ENCODE results near the gene ARID5B.

ARID5B gene

DNA sequence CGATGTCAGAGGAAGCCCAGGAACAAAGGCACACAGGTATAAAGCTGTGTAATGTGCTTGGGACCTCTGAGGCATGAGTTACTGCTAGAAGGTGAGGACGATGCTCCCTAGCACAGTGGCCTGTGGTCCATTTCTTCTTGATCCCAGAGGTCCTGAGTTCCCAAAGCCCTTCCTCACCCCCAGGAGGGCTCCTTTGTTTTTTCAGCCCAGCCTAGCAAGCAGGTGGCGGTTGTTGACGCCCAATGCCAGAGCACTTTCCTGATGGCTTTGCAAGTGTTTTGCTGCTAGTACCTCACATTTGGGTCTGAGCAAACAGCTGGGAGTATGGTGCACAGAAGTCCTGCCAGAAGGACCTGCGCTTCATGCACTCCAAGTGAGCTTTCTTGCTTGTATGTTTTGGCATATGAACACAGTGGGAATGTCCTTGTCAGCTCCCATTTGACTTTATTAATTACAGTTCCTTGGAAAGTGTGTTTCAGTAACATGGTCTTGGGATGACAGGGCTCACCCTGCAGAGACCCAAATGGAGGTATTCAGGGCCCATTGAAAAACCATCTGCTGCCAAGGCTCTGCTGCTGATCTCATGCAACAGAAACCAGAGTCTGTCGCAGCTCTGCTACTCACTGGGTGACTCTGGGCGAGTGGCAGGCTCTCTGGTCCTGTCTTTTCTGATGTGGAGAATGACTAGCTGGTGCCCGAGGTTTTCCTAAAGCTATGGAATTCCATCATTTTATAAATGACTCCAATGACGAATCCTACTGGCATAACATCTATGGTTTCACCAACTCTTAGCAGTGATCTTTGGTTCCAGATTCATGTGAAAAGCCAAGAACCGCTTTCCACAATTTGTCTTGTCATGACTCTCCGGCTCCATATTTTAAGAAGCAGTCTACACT is 134.9 kb downstream of the ARID5B start:
- Histone ChIP-seq H3K4me1 (ENCODE audit: insufficient read depth, low read length) (peaks cover 51% of the 10 kb centered on the region), H3K9me3 (ENCODE audit: low read length) (no peaks in the 10 kb centered on the region), H3K9ac (ENCODE audit: low read length) (no peak overlapping the region), H3K36me3 (ENCODE audit: insufficient read depth, low read length) (no peaks in the 10 kb centered on the region), H3K27me3 (ENCODE audit: control insufficient read depth in 1 of 2, insufficient read depth in 2 of 2, low read length in 2 of 2) (no peaks in the 10 kb centered on the region), H3K27ac (ENCODE audit: low read depth, low read length) (peak overlapping the region; percentile 76), H3K4me3 (ENCODE audit: low read depth in 1 of 2, low read length in 2 of 2) (no peak overlapping the region)

DNA sequence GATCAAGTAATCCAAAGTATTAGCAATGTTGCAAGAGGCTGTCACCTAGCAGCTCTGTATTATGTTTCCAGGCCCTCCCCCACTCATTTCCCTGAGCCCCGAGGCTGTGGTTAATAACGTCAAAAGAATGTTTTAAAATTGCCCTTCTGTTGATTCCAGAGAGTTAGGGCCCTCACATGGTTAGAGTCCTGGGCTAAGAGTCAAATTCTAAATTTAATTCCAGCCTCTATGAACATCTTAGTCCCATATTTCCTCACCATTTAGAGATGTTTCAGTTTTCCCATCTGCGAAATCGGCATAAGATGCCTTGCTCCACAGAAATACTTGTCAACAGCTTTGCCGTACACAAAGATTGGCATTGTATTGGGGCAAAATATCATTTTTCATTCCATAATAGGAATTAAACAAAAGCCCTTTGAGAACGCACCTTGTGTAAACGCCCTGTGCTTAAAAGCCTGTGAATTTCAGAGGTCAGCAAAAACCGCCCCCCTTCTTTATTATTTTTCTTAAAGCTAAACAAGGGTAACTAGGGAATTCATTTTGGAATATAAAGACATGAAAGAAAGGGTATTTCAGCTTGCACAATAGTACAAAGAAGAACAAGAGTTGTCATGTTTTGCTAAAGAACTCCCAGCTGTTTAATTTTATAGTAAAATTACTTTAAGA is 135.8 kb downstream of the ARID5B start:
- no peak overlapping the region for H3K9ac ChIP-seq (ENCODE audit: low read length)
- peaks cover 51% of the 10 kb centered on the region for H3K4me1 ChIP-seq (ENCODE audit: insufficient read depth, low read length)
- peak overlapping the region; percentile 76 for H3K27ac ChIP-seq (ENCODE audit: low read depth, low read length)
- no peaks in the 10 kb centered on the region for H3K36me3 ChIP-seq (ENCODE audit: insufficient read depth, low read length)
- no peak overlapping the region for H3K4me3 ChIP-seq (ENCODE audit: low read depth in 1 of 2, low read length in 2 of 2)
- H3K27me3 ChIP-seq (ENCODE audit: control insufficient read depth in 1 of 2, insufficient read depth in 2 of 2, low read length in 2 of 2): no peaks in the 10 kb centered on the region
- H3K9me3 ChIP-seq (ENCODE audit: low read length): no peaks in the 10 kb centered on the region

DNA sequence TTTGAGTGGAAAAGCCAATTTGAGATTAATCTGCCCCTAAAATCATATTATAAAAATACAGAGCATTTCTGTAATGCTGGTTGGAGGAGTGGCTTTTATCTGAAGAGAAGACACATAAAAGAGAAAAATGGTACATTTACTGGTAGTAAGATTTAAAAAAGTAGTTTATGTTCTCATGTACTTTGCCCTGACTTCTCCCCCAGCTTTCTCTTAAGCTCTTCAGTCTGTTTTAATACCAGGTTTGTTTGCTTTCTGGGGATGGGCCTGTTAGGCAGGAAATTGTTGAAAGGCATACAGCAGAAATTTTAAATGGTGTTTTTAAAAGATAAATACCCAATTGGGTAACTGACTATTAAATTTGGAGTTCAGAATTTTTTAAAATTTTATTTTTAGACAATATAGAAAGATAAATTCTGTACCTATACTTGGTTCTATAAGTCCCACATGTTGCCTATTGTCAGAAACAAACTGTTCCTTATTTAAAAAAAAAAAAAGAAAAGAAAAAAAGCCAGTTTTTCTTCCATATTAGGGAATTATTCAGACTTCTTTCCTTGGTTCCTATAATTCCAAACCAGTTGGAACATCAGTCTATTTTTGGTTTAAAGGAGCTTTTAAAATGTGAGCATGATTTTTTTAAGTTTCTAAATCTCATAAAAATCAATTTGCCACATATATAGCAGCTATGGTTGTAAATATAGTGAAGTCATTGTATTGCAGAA is 136.6 kb downstream of the ARID5B start:
- Histone ChIP-seq H3K27me3 (ENCODE audit: control insufficient read depth in 1 of 2, insufficient read depth in 2 of 2, low read length in 2 of 2) (no peaks in the 10 kb centered on the region), H3K9me3 (ENCODE audit: low read length) (no peaks in the 10 kb centered on the region), H3K4me1 (ENCODE audit: insufficient read depth, low read length) (peaks cover 51% of the 10 kb centered on the region), H3K4me3 (ENCODE audit: low read depth in 1 of 2, low read length in 2 of 2) (peak overlapping the region in 1 of 2 donors; percentile 47), H3K27ac (ENCODE audit: low read depth, low read length) (peak overlapping the region; percentile 76), H3K36me3 (ENCODE audit: insufficient read depth, low read length) (no peaks in the 10 kb centered on the region), H3K9ac (ENCODE audit: low read length) (peak overlapping the region; percentile 8)

DNA sequence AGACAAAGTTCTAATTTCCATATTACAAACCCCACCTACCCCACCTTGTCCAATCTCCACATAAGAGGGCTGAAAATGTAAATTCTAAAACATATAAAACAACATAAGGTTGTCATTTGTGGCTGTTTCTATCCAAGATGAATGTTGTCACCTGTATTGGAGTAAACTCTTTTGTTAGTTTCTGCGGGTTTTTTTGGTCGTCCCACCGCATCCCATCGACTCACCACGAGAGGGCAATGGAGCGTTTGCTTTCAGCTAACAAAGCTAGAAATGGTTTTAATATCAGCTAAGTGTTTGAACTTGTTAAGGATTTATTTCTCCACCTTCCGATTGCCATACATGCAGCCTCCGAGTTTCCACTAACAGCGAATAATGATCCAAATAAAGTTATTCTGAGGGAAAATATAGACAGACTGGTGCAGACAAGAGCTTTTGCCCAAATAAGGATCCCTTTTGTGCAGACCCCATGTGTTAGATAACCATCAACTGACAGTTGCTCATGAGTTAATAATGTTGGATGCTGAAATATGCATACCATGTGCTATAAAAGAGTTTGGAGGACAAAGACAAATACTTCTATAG is 137.2 kb downstream of the ARID5B start:
- Histone ChIP-seq H3K4me1 (ENCODE audit: insufficient read depth, low read length) (peaks cover 51% of the 10 kb centered on the region), H3K36me3 (ENCODE audit: insufficient read depth, low read length) (no peaks in the 10 kb centered on the region), H3K27me3 (ENCODE audit: control insufficient read depth in 1 of 2, insufficient read depth in 2 of 2, low read length in 2 of 2) (no peaks in the 10 kb centered on the region), H3K9ac (ENCODE audit: low read length) (peak overlapping the region; percentile 8), H3K9me3 (ENCODE audit: low read length) (no peaks in the 10 kb centered on the region), H3K27ac (ENCODE audit: low read depth, low read length) (peak overlapping the region; percentile 76), H3K4me3 (ENCODE audit: low read depth in 1 of 2, low read length in 2 of 2) (peak overlapping the region in 1 of 2 donors; percentile 47)

DNA sequence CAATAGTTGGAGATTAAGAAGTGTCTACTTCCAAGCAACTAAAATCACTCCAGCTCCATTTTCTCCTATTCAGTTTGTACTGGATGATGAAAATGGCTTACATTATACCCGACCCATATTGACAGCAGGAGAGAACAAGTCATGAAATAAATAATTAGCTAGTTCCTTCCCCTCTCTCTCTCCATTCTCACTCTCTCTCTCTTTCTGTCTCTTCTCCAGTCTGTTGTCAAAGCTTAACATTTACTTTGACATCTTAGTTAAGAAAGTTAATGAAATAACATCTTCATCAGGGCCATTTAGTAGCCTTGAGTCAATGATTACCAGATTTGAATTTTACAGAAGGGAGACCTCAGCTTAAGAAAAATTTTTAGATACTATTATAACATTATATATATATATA is 138.5 kb downstream of the ARID5B start:
- Histone ChIP-seq H3K27me3 (ENCODE audit: control insufficient read depth in 1 of 2, insufficient read depth in 2 of 2, low read length in 2 of 2) (no peaks in the 10 kb centered on the region), H3K4me1 (ENCODE audit: insufficient read depth, low read length) (peaks cover 43% of the 10 kb centered on the region), H3K9ac (ENCODE audit: low read length) (no peak overlapping the region), H3K27ac (ENCODE audit: low read depth, low read length) (no peak overlapping the region), H3K9me3 (ENCODE audit: low read length) (no peaks in the 10 kb centered on the region), H3K4me3 (ENCODE audit: low read depth in 1 of 2, low read length in 2 of 2) (no peak overlapping the region), H3K36me3 (ENCODE audit: insufficient read depth, low read length) (no peaks in the 10 kb centered on the region)

DNA sequence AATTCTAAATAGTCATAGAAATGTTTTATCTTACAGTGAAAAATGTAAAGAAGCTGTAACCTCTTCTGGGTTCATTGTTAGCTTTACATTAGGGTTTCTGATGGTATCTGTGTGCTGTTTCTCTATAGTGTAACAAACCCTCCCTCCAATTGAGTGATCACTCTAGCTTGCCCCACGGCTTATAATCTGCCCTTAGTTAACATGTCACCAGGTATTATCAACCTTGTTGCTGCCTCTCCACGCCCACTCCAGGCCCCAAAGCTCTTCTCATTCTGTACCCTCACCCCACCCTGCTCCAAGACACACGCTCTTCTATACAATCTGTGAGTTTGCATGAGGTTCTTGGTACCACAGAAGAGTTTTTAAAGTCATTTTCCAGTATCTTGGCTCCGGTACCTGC is 139.4 kb downstream of the ARID5B start:
- Histone ChIP-seq H3K27ac (ENCODE audit: low read depth, low read length) (no peak overlapping the region), H3K4me1 (ENCODE audit: insufficient read depth, low read length) (peaks cover 42% of the 10 kb centered on the region), H3K9me3 (ENCODE audit: low read length) (no peaks in the 10 kb centered on the region), H3K27me3 (ENCODE audit: control insufficient read depth in 1 of 2, insufficient read depth in 2 of 2, low read length in 2 of 2) (no peaks in the 10 kb centered on the region), H3K4me3 (ENCODE audit: low read depth in 1 of 2, low read length in 2 of 2) (no peak overlapping the region), H3K9ac (ENCODE audit: low read length) (no peak overlapping the region), H3K36me3 (ENCODE audit: insufficient read depth, low read length) (no peaks in the 10 kb centered on the region)

DNA sequence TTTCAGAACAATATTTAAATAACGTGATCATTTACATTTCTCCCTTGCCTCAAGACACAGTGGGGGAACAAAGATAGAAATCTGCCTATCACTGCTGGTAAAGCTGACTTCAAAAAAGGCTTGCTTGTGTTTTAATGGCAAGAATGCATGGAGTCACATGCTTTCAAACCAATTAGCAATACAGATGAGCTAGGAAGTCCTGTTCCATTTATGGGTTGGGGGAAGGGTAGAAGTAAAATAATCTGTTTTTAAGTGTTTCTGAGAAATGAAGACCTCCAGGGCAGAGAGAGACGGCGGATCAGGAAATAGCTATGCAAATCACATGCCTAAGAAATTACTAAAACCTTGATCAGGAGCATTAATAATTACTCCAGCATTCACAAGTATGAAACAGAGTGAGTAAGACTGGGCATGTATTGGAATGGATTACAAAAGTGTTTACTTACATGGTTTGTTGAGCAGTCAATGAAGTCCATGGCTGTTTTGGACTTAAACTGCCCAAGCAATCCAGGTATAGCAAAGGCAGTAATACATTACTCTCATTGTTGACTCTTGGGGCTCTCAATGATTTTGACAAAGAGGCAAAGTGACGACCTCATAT is 142.0 kb downstream of the ARID5B start:
- H3K27me3 ChIP-seq (ENCODE audit: control insufficient read depth in 1 of 2, insufficient read depth in 2 of 2, low read length in 2 of 2): no peaks in the 10 kb centered on the region
- H3K27ac ChIP-seq (ENCODE audit: low read depth, low read length): no peak overlapping the region
- H3K9me3 ChIP-seq (ENCODE audit: low read length): no peaks in the 10 kb centered on the region
- no peaks in the 10 kb centered on the region for H3K36me3 ChIP-seq (ENCODE audit: insufficient read depth, low read length)
- H3K4me3 ChIP-seq (ENCODE audit: low read depth in 1 of 2, low read length in 2 of 2): no peak overlapping the region
- peaks cover 44% of the 10 kb centered on the region for H3K4me1 ChIP-seq (ENCODE audit: insufficient read depth, low read length)
- no peak overlapping the region for H3K9ac ChIP-seq (ENCODE audit: low read length)

DNA sequence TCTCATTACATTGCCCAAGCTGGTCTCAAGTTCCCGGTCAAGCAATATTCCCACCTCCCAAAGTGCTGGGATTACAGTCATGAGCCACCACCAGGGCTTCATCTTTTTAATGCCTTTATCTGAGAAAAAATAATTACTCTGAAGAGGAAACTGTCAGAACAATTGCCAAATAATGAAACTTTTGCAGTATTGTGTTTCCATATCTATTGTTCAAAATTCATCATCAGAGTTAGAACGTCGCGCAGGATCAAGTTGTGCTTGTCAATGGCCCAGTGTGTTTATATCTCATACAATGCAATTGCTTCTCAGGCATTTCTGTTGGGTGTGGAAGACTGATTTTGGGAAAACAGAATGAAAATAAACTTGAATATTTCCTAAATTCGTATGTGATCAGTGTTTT is 143.1 kb downstream of the ARID5B start:
- no peak overlapping the region for H3K27ac ChIP-seq (ENCODE audit: low read depth, low read length)
- H3K4me3 ChIP-seq (ENCODE audit: low read depth in 1 of 2, low read length in 2 of 2): no peak overlapping the region
- no peak overlapping the region for H3K9ac ChIP-seq (ENCODE audit: low read length)
- H3K9me3 ChIP-seq (ENCODE audit: low read length): no peaks in the 10 kb centered on the region
- H3K36me3 ChIP-seq (ENCODE audit: insufficient read depth, low read length): no peaks in the 10 kb centered on the region
- H3K27me3 ChIP-seq (ENCODE audit: control insufficient read depth in 1 of 2, insufficient read depth in 2 of 2, low read length in 2 of 2): no peaks in the 10 kb centered on the region
- peaks cover 37% of the 10 kb centered on the region for H3K4me1 ChIP-seq (ENCODE audit: insufficient read depth, low read length)

DNA sequence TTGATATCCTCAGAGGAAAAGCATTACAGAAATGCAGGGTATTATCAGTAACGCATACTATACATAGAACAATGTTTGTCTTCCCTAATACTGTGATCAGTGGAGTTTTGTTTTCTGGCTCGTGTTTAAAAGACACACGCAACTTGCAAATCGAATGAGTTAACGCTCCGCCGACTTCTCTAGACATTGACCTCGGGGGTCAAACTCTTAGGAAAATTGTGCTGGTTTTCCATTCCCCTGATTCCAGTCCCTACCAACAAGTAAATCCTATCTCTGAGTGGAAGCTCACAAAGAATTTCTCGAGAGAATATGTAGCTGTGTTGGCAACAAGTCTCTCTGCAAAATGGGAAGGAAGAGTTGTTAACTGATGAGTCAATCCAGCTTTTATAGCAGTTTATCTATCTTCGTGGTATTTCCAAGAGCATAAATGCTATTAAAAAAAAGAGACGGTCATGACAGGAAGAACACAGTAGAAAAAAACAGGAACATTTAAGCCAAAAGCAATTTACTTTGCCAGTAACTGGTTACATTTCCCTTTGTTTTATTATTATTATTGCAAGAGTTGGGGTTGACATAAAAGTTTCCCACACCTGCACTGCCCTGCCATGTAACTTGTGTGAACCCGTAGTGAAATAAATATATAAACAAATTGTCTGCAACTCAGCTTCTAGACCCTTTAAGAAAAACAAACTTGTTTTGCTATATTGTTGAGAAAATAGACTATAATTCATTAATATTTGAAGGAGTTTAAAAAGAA is 144.4 kb downstream of the ARID5B start:
- H3K9ac ChIP-seq (ENCODE audit: low read length): peak overlapping the region; percentile 35
- peak overlapping the region; percentile 86 for H3K27ac ChIP-seq (ENCODE audit: low read depth, low read length)
- no peaks in the 10 kb centered on the region for H3K36me3 ChIP-seq (ENCODE audit: insufficient read depth, low read length)
- H3K4me1 ChIP-seq (ENCODE audit: insufficient read depth, low read length): peaks cover 33% of the 10 kb centered on the region
- H3K4me3 ChIP-seq (ENCODE audit: low read depth in 1 of 2, low read length in 2 of 2): peak overlapping the region in 1 of 2 donors; percentile 49
- H3K9me3 ChIP-seq (ENCODE audit: low read length): no peaks in the 10 kb centered on the region
- H3K27me3 ChIP-seq (ENCODE audit: control insufficient read depth in 1 of 2, insufficient read depth in 2 of 2, low read length in 2 of 2): no peaks in the 10 kb centered on the region

DNA sequence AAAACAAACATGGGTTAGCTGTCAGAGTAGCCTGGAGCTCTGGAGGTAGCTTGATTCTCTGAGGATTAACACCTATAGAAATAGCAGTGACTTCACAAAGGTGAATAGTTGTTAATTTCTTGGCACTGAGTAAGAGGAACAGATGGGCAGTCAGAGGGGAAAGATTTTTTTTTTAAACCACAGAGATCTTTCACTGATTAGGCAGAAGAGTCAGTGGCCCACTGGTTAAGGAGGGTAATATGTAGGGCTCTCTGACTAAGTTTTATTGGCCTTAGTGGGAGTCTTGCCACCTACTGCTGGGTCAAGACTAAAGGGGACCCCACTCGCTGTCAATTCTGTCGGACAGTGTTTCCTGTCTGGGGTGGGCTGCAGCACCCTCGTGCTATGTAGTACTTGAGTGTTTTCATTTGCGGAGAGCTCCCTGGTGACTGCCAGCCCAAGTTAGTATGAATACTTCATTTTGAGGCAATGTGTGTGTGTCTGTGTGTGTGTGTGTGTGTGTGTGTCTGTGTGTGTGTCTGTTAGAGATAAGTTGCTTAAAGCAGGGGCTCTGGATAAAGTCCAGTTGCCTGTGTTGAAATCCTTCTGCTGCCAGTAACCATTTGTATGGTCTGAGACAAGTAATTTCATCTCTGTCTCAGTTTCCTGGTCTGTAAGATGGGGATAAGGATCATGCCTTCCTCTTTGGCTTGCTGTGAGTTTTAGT is 145.2 kb downstream of the ARID5B start:
- Histone ChIP-seq H3K4me1 (ENCODE audit: insufficient read depth, low read length) (peaks cover 33% of the 10 kb centered on the region), H3K9me3 (ENCODE audit: low read length) (no peaks in the 10 kb centered on the region), H3K4me3 (ENCODE audit: low read depth in 1 of 2, low read length in 2 of 2) (peak overlapping the region in 1 of 2 donors; percentile 49), H3K36me3 (ENCODE audit: insufficient read depth, low read length) (peaks cover 1% of the 10 kb centered on the region), H3K27me3 (ENCODE audit: control insufficient read depth in 1 of 2, insufficient read depth in 2 of 2, low read length in 2 of 2) (no peaks in the 10 kb centered on the region), H3K27ac (ENCODE audit: low read depth, low read length) (peak overlapping the region; percentile 86), H3K9ac (ENCODE audit: low read length) (peak overlapping the region; percentile 33)
